NCI-H146 (cell line): ENCODE results near the gene OR7C1.
"Not testable (repeated sequence)": the region's sequence is repeated elsewhere in the genome, so short reads cannot be mapped to it uniquely, and the experiment has no call there.

ENCODE experiments used
- DNase-seq: peaks from one replicate; lab custom pipeline; 2025; lab: John Stamatoyannopoulos, UW

Gene OR7C1

DNA sequence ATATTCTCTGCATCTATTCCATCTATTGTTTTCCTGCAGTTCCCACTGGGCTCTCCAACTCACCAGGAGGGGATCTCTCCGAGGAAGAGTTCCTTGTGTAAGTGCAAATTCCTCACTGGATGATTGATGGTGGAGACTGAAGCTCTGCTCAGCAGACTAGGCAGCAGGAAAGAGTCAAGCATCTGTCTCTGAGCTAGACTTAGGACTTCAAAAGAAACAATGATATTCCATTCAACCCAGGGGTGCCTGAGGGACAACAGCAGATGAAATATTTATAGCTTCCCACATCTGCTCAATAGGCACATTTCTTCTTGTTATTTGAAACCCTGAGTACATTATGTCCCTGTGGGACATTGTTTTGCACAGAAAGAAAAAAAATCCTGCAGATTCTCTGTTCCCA, at the start of gene OR7C1, which contains the start of gene OR7A5:
Gene OR7C1, minus strand, starts transcription at position 175 of the 400 bp plus-strand sequence. CDS start 35,049 bp downstream, outside the sequence.
Gene OR7A5, minus strand, starts transcription at position 175 of the 400 bp plus-strand sequence. CDS start 6,944 bp downstream, outside the sequence.
- no peak for DNase-seq

DNA sequence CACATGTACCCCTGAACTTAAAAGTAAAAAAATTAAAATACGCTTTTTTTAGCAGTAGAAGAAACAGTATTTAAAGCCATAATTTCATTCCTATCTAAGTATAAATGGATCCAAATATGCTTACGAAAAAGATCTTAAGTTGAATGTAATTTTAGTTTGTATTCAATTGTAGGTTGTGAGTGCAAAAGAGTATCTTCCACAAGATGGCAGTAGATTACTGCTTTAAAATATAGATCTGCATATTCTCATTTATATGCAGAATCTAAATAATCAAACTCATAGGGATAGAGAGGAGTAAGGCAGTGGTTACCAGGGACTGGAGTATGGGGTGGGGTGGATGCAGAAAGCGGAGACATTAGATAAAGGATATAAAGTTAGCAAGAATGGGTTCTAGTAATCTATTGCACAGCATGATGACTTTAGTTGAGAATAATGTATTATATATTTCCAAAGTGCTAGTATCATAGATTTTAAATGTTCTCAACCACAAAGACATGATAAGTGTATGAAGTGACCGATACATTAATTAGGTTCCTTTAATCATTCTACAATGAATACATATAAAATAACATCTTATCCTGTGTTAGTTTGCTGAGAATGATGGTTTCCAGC, 36.7 kb upstream of the OR7C1 start:
- no peak for DNase-seq

DNA sequence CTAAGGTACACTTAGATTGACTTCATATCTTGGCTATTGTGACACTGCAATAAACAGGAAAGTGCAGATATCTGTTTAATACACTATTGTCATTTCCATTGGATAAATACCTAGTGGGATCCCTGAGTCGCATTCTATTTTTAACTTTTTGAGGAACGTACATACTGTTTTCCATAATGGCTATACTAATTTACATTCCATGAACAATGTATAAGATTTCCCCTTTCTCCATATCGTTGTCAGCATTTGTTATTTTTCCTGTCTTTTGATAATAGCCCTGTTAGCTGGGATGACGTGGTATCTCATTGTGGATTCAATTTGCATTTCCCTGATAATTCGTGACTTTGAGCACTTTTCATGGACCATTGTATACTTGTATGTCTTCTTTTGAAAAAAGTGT, 33.5 kb upstream of the OR7C1 start:
- no peak for DNase-seq

DNA sequence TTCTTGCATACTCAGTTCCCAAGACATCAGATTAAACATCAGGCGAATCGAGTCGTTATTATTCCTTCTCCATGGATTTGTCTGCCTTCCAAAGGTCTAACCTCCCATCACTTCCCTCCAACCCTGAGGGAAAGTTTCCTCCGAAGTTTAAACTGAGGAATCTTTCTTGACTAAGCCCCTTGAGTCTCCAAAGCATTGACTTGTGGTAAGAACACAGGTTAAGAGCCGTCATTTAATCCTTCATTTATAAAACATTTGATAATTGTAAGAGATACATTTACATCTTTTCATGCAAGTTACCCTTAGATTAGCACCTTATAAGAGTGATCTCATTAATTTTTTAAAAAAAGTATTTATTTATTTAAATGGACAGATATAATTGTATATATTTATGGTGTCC, 13.8 kb upstream of the OR7C1 start, which contains the start of gene OR7A10:
Gene OR7A10, minus strand, starts transcription at position 101 of the 400 bp plus-strand sequence. CDS start 7,045 bp downstream, outside the sequence.
- DNase-seq, result no peak

DNA sequence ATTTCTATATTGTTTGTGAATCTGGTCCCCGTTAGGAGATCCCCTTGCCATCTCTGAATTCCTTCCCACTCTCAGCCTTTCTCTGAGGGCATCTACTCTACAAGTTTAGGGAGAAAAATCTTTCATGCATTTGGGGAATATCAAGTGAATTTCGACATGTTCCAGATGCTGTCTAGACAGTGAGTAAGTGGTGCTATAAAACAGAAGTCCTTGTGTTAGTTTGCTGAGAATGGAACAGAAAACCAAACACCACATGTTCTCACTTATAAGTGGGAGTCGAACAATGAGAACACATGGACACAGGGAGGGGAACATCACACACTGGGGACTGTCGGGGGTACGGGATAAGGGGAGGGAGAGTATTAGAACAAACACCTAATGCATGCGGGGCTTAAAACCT, 8.6 kb upstream of the OR7C1 start:
- DNase-seq, result no peak

DNA sequence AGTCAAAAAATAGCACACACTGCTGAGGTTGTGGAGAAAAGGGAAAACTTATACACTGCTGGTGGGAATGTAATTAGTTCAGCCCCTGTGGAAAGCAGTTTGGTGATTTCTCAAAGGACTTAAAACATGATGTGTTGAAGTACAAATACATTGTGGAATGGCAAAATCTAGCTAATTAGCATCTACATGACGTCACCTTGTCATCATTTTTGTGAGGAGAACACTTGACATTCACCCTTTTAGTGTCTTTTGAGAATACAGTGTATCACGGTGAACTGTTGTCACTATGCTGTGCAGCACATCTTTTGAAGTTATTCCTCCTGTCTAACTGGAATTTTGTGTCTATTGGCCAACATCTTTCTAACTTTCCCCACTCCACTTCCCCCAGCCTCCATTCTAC, 8.2 kb upstream of the OR7C1 start:
- DNase-seq, result no peak

DNA sequence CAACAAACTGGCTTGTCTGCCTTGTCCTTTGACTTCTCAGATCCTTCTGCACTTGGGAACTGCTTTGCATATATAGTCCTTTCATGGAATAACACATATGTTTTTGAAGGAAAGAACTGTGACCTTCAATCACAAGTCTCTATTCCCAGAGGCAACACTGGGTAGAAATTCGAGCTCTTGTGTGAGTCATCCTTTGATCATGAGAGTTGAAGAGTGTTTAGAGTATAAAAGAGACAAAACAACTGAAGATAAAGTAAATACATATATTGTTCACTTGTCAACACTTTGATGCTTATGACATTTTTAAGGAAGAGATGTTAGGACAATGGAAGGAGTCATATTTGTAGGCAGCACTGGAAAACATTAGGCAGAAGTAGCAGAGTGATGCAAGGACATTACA, 5.2 kb upstream of the OR7C1 start:
- DNase-seq, result no peak

DNA sequence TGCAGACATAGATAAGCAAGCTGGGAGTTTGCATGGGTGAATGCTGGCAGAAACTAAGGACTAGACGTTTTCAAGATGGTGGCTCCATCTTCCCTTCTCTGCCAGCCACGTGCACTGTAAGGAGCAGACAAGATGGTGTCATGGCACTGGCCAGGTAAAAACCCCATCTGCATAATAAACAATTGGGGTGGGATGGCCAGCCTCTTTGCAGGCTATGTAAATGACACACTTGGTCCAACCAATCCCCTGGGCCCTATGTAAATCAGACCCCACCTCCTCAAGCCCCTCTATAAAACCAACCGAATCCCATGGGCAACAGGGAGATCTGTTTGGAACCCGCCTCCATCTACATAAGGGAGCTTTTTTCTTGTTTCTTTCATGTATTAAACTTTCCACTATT, 2.4 kb upstream of the OR7C1 start:
- no peak for DNase-seq

DNA sequence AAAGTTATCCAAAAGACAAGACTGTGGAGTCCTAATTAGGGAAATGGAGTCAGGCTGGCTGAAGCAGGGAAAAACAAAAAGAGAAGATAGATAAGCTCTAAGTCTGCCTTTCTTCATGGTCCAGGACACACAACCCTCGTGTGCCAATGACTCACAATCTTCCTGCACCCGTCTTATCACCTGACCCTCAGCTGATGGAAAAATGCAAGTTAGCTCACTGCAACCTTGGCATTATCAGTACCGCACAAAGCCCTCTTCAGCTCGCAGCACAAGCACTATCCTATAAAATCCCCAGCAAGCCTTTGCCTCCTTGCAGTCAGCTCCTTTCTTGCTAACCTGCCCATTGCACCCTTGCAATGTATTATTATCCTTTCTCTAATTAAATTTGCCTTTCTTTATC, 4.3 kb downstream of the OR7C1 start:
- DNase-seq, result no peak

DNA sequence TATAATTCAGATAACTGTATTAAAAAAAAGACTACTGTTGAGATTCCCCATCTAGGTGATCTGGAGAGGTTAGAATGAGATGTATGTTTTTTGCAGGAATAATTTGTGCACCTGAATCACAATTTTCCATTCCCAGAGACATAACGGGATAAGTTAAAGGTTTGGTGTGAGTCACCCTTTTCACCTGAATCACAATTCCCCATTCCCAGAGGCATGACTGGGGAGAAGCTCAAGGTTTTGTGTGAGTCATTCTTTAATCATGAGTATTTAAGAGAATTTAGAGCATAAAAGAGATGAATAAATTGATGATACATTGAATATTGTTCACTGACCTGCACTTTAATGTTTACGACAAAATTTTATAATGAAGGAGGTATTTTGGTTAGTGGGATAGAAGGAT, 9.0 kb downstream of the OR7C1 start:
- DNase-seq, result no peak

DNA sequence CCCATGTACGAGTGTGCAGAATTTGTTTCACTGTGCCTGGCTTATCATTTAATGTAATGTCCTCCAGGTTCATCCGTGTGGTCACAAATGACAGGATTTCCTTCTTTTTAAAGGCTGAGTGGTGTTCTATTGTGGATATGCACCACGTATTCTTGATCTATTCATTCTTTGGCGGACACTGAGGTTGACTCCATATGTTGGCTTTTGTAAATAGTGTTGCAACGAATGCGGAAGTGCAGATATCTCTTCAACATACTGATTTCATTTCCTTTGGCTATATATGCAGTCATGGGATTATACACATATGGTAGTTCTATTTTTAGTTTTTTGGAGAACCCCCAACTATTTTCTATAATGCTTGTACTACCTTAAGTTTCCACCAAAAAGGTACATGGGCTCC, 13.0 kb downstream of the OR7C1 start:
- DNase-seq, result no peak

DNA sequence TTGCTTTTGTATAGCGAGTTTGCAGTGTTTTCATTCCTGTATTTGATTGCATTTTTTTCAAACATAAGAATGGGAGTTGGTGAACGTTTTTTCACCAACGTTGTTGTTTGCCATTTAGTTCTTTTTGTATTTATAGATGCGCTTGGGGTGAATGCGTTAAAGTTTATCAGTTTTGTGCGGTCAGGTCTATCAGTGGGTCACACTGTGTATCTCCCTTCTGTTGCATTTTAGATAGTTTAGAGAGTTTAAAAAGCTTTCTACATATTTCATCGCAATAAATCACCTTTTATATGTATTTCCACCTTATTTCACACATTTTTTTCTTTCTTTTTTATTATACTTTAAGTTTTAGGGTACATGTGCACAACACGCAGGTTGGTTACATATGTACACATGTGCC, 16.4 kb downstream of the OR7C1 start:
- no peak for DNase-seq

DNA sequence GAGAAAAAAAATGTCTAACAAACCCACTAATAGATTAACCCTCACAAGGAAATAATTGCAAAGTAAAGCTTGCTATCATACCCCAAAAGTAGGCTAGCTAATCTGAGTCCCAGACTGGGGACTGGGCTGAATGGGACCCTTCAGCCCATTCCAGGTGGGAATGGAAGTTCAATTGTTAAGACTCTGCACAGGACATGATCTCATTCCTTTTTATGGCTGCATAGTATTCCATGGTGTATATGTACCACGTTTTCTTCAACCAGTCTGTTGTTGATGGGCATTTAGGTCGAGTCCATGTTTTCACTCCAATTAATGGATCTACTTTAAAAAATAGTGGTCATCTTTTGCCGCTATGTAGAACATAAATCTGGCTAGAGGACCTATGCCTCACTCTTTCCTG, 17.9 kb downstream of the OR7C1 start:
- no peak for DNase-seq

DNA sequence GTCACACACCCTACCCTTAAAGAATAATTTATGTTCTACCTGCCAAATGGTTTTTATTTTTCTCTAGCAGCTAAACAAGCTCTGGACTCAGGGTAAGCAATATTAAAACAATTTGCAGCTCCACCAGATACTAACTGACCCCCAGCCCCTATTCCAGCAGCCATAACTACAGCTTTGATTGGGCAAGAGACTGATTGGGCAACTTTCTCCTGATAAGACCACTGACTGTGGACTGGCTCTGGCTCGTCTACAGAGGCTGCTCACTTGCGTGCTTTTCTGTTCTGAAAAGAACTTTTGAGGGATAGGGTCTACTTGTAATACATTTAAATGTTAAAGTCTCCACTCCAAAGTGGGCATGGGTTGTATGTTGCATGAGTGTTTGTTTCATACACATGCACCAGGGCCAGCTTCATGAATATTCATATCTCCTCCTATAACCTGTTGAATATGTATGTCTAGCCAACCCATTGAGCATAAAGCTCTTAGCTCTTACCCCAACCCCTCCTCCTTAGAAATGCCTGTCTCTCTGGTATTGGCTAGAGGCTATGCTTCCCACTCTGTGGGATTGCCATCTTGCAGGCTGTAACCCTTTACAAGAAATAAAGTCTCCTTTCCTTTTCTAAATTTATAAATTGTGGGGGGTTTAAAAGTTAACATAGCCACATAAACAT, 19.9 kb downstream of the OR7C1 start:
- no peak for DNase-seq

DNA sequence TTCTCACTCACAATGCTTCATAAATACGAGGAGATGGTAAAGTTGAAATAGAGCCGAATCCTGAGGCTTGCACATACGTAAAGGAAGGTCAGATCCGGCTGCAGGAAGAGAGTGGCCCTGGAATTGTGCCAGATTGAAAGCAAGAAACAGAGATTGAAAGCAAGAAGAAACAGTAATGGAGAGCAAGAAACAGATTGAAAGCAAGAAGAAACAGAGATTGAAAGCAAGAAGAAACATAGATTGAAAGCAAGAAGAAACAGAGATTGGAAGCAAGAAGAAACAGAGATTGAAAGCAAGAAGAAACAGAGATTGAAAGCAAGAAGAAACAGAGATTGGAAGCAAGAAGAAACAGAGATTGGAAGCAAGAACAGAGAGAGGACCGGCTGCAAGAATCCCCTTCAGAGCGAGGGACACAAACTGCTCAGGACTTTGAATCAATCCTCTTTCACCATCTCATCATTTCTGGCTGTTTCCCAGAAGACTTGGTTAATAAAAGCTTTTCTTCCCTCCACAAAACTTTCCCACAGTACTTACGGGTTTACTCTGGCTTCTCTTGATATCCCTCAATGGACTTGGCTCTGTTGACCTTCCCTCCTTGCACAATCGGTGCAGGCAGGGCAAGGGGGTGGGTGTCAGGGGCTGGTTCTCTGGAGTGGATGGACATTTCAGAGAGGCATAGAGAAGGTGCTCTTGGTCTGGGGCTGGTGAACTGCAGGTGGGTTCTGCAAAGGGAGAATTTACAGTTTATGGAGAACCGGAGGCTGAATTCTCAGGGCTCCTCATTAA, 25.5 kb downstream of the OR7C1 start:
- DNase-seq, result no peak

DNA sequence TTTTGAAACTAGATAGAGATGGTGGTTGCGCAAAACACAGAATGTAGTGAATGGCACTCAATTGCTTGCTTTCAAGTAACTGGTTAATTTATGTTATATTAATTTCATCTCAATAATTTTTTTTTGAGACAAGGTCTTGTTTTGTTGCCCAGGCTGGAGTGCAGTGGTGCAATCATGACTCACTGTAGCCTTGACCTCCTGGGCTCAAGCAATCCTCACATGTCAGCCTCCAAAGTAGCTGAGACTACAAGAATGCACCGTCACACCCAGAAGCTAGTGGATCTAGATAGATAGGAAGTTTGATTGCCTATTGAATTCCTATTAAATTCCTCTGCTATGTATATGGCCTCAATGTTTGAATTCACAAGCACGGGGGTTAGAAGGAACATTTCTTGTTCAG, 30.2 kb downstream of the OR7C1 start:
- DNase-seq, result no peak

DNA sequence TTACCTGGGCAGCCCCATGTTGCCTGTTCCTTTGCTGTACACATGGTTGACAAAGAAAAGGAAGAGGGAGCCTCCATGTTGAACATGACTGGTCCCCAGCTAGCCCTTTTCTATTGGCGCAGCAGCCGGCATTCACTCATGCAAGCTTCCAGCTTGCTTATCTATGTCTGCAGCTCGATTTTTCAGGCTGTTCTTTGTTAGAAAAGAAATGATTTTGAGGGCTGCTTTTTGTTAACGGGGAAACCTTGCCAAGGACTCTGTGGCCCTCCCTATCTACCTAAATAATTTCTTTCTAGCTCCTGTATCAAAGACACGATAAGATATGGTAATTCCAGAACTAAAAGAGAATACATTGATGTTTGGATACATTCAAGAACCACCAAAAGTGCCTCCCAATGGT, 36.2 kb downstream of the OR7C1 start:
- no peak for DNase-seq

DNA sequence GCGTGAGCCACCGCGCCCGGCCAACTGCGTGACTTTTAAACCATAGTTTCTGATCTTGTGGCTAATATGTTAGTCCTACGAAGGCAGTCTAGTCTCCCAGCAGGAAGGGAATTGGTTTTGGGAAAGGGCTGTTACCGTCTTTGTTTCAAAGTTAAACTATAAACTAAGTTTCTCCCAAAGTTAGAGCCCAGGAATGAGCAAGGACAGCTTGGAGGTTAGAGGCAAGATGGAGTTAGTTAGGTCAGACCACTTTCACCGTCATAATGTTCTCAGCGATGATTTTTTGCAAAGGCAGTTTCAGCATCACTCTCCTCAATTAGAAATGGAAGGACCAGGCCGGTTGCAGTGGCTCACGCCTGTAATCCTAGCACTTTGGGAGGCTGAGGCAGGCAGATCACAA, 39.0 kb downstream of the OR7C1 start:
- DNase-seq, result no peak

DNA sequence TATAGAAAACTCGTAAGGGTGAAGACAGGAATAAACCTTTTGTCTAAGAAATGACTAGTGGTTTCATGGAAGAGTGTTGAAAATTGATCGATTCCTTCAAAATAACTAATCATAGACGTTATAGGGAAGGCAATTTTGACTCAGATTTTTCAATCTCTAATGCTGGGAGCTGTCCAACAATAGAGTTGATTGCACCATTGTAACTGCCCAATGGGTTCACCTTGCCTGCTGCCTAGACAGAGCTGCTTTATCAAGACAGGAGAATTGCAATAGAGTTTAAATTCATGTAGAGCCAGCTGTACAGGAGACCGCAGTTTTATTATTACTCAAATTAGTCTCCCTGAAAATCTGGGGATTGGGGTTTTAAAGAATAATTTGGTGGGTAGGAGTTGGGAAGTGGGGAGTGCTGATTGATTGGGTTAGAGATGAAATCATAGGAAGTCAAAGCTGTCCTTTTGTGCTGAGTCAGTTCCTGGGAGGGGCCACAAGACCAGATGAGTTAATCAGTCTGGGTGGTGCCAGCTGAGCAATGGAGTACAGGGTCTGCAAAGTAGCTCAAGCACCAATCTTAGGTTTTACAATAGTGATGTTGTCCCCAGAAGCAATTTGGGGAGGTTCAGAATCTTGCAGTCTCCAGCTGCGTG, 39.8 kb downstream of the OR7C1 start:
- no peak for DNase-seq

DNA sequence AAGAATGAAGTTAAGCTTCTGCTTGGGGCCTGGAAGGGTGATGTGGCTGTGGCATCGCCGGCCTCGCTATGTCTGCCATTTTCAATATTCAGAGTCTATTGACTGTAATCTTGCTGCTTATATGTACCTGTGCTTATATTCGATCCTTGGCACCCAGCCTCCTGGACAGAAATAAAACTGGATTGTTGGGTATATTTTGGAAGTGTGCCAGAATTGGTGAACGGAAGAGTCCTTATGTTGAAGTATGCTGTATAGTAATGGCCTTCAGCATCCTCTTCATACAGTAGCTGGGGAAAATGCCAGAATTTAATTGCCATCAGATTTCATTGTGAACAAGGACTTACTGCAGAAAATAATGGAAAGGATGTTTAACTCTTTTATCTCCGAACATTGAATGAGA, 42.7 kb downstream of the OR7C1 start:
- DNase-seq, result not testable (repeated sequence)

DNA sequence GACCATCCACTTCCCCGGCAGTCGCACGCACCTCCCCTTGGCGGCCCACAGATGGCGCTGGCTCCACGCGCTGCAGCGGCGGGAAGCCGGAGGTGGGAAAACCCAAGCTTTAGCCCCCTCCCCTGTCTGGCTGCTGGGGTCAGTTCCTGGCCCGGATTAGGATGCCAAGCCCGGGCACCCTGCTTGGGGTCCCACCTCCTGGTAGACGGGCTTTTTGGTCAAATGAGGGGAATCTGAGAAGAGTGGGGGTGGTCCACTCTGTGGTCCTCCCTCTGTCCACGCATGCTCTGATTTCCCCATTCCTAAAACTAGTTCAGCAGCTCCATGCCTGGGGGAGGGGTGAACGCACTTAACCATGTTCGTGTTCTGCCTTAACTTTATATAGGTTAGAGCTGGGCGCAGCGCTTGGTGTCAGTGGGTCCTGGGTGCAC, 48.5 kb downstream of the OR7C1 start:
- no peak for DNase-seq

DNA sequence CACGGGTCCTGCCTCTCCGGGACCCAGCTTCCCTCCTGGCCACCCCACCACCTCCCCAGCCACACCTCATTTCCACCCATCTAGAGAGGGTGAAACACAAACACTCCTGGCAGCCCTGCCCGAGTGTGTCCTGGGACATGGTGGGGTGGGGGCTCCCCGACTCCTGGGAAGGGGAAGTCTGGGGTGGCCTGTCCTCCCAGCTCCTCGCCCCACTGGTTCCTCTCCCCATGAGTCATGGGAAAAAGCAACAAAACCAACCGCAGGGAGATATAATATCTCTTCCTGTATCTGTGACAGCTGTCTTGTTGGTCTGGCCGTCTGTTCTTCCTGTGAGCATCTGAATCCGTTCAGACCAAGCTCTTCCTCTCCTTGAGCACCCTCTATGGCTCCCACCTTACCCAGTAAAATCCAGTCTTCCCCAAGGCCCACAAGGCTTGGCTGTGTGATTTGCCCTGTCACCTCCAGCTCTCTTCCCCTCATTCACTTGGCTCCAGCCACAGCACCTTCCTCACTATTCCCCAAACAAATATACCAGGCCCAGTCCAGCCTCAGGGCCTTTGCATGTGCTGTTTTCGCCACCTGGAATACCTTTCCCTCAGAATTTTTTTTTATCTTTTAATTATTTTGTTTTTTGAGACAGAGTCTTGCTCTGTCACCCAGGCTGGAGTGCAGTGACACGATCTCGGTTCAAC, 49.7 kb downstream of the OR7C1 start:
- not testable (repeated sequence) for DNase-seq
